Skeletal muscle tissue (tissue), 4 donors: ENCODE results near the gene DNAJC8. TPM values are rescaled to one million over a fixed set of nuclear protein-coding genes. Genes with fewer than 3 reads are reported as not detected.

Experiments
- H3K27ac ChIP-seq: one replicate; pipeline ENCODE4 v1.7.0; 2013; ENCODE audit warnings: mild to moderate bottlenecking, low read depth, low read length, inconsistent platforms
- H3K27me3 ChIP-seq, 3 donors: one replicate each; pipeline ENCODE4 v1.7.0; 2013; ENCODE audit warnings: low read length in 3 of 3; ENCODE audit not compliant: control insufficient read depth in 3 of 3, insufficient read depth in 3 of 3
- H3K36me3 ChIP-seq, 3 donors: one replicate each; pipeline ENCODE4 v1.7.0; 2013; ENCODE audit warnings: low read length in 3 of 3; ENCODE audit not compliant: control insufficient read depth in 3 of 3, insufficient read depth in 3 of 3
- H3K4me1 ChIP-seq, 3 donors: one replicate each; pipeline ENCODE4 v1.7.0; 2013; ENCODE audit warnings: low read length in 3 of 3, mild to moderate bottlenecking in 3 of 3; ENCODE audit not compliant: control insufficient read depth in 3 of 3, insufficient read depth in 3 of 3
- H3K4me3 ChIP-seq, 3 donors: one replicate each; pipeline ENCODE4 v1.7.0; 2013; ENCODE audit warnings: low read length in 3 of 3
- H3K9ac ChIP-seq, 3 donors: one replicate each; pipeline ENCODE4 v1.7.0; 2013; ENCODE audit warnings: low read length in 3 of 3, mild to moderate bottlenecking in 3 of 3, moderate library complexity in 2 of 3, low read depth in 1 of 3
- H3K9me3 ChIP-seq, 3 donors: one replicate each; pipeline ENCODE4 v1.7.0; 2013; ENCODE audit warnings: low read length in 3 of 3; ENCODE audit not compliant: control insufficient read depth in 3 of 3
- total RNA-seq: library from RNA; depleted of rRNA; stranded (reverse); fragments of >200 nt; gene quantifications from one replicate; pipeline ENCODE4 v1.2.3, GENCODE V29; 2014
- donor health status: Osteomylitis.

The DNAJC8 gene
- total RNA-seq, 1 donor from 2014 or later: 27.1 TPM

DNA sequence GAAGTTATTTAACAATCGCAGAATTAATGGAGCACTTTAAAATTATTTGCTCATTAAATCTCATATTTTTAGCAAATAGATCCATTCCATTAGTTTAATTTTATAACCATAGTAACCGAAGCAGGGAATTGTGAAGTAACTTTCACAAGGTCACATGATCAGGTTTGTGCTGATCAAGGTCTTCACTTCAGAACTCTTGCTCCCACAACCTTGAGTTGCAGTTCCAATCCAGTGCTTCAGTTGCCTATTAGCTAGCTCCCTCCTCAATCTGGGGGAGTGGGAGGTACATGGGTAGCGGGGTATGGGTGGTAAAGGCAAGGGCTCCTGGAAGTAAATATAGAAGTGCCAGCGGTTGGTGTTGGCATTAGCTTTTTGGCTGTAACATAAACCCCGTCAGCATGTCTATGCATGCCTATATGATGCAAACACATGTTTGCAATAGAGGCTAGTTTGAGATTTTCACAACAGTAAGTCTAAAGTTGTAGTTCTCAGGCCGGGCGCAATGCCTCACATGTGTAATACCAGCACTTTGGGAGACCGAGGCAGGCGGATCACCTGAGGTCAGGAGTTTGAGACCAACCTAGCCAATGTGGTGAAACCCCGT lies 8.9 kb upstream of the DNAJC8 start:
- no peak overlapping the region for H3K27ac ChIP-seq
- peaks cover 28 to 46% (median 39%) of the 10 kb centered on the region in 3 donors for H3K4me1 ChIP-seq

DNA sequence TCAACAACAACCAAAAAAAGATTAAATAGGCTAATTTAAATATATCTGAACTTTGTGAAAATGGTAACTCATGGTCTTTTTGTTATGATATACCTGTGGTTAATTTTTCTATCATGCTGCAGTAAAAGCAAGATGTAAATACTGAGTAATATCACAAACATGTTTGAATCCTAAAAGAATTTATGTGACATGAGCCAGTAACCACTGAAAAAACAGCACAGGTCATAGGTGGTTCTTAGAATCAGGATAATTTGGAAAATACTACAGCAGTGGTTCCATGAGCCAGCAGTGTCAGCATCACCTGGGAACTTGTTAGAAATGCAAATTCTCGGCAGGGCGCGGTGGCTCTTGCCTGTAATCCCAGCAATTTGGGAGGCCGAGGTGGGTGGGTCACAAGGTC lies 7.2 kb upstream of the DNAJC8 start:
- Histone ChIP-seq H3K4me3 (no peak overlapping the region), H3K9me3 (no peaks in the 10 kb centered on the region), H3K27me3 (no peaks in the 10 kb centered on the region), H3K9ac (no peak overlapping the region), H3K4me1 (peaks cover 33 to 54% (median 44%) of the 10 kb centered on the region in 3 donors), H3K27ac (peak overlapping the region; percentile 79), H3K36me3 (peaks cover 3 to 11% (median 10%) of the 10 kb centered on the region in 3 donors)

More for the DNA sequence above, 8.9 kb upstream of the DNAJC8 start:
- no peaks in the 10 kb centered on the region for H3K27me3 ChIP-seq
- H3K9me3 ChIP-seq: no peaks in the 10 kb centered on the region
- H3K36me3 ChIP-seq: peaks cover 0 to 11% (median 10%) of the 10 kb centered on the region in 3 donors
- H3K4me3 ChIP-seq: peak overlapping the region in 1 of 3 donors; percentile 22
- peak overlapping the region in 1 of 3 donors; percentile 17 for H3K9ac ChIP-seq

DNA sequence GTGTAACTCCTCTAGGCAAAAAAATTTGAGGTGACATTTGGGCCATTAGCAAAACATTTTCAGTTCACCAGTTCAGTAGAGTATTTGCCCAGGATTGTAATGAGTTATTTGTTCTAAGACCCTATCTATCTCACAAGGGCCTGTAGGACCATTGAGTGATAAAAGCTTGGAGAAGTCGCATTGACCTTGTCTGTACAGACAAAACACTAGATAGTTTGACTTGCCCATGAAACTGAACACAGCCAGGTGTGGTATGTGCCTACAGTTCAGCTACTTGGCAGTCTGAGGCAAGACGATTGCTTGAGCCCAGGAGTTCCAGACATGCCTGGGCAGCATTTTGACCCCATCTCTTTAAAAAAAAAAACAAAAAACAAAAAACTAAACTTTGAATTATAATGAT lies 6.2 kb upstream of the DNAJC8 start:
- Histone ChIP-seq H3K27me3 (no peaks in the 10 kb centered on the region), H3K4me1 (peaks cover 26 to 48% (median 38%) of the 10 kb centered on the region in 3 donors), H3K4me3 (peak overlapping the region in 1 of 3 donors; percentile 49), H3K9ac (no peak overlapping the region), H3K36me3 (peaks cover 3 to 11% (median 10%) of the 10 kb centered on the region in 3 donors), H3K9me3 (no peaks in the 10 kb centered on the region), H3K27ac (peak overlapping the region; percentile 79)

DNA sequence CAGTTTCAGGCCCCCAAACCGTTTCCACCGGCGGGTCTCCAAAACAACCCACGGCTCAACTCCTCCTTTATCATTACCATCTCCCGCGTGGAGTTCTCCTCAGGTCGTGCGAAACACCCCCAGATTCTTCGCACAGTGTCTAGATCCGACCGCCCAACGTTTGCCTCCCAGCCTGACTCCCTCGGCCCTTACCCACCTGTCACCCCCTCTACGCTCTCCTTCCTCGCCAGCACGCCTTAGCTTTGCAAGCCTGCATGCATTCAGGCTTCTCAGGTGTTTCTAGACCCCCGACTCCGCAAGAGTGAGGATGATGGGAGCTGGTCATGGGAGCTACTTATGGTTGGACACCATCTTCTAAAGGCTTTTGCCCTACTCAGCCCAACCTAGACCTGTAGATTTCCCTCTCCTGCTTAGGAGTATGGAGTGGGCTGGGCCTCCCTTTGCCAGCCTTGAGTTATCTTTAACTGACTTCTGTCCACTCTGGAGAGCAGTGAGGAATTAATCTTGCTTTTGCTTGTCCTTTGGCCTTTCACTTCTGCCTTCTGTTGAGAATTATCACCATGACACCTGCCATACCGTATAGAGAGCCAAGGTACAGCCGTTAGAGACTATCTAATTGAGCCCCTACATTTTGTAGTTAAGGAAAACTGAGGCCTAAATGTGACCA lies 4.0 kb upstream of the DNAJC8 start:
- Histone ChIP-seq H3K4me1 (peaks cover 22 to 44% (median 37%) of the 10 kb centered on the region in 3 donors), H3K36me3 (peaks cover 5 to 10% (median 10%) of the 10 kb centered on the region in 3 donors), H3K27ac (peak overlapping the region; percentile 79)

DNA sequence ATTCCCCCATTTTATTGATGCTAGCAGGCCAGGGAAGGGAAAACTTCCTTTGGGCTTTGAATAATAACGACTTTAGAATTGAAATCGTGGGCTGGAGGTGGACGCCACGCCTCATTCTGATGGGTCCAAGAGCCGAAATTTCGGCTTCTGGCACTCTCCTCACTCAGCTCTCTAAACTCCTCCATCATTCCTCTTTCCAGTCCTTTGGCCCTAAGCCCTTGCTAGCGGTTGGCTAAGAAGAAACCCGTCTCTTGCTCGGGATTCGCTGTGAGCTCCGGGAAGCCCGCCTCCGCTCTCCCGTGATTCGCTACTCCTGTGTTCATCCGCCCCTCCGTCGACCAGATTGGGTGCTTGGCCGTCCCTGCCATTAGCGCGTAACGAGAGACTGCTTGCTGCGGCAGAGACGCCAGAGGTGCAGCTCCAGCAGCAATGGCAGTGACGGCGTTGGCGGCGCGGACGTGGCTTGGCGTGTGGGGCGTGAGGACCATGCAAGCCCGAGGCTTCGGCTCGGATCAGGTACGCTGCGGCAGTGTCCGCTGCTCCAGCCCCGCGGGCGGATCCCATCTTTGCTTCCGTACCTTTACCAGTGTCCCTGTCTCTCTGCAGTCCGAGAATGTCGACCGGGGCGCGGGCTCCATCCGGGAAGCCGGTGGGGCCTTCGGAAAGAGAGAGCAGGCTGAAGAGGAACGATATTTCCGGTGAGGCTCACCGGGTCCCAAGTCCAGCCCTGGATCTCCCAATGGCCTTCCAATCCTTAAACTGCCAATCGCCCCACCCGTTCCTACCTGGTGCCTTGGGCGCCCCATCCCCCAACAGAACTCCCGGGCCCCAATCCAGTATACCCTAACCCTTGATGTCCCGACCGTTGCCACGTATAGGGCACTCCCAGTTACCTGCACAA lies 3.2 kb upstream of the DNAJC8 start, which contains the start of gene ATP5IF1:
Gene ATP5IF1, plus strand, starts transcription at position 370 of the 901 bp plus-strand sequence. Its CDS starts 60 bp downstream, at position 430.
- Histone ChIP-seq H3K4me3 (peak within 1 kb of the TSS; percentile 88 to 100 (median 97)), H3K4me1 (peaks cover 20 to 42% (median 34%) of the 10 kb centered on the region in 3 donors), H3K27me3 (no peaks in the 10 kb centered on the region), H3K36me3 (peaks cover 5 to 10% (median 9%) of the 10 kb centered on the region in 3 donors), H3K9me3 (no peaks in the 10 kb centered on the region), H3K9ac (peak within 1 kb of the TSS; percentile 83 to 100 (median 98)), H3K27ac (peak within 1 kb of the TSS; percentile 79)

More for the DNA sequence above, 4.0 kb upstream of the DNAJC8 start:
- Histone ChIP-seq H3K27me3 (no peaks in the 10 kb centered on the region), H3K9ac (peak overlapping the region; percentile 83 to 100 (median 98)), H3K9me3 (no peaks in the 10 kb centered on the region), H3K4me3 (peak overlapping the region; percentile 88 to 100 (median 97))

DNA sequence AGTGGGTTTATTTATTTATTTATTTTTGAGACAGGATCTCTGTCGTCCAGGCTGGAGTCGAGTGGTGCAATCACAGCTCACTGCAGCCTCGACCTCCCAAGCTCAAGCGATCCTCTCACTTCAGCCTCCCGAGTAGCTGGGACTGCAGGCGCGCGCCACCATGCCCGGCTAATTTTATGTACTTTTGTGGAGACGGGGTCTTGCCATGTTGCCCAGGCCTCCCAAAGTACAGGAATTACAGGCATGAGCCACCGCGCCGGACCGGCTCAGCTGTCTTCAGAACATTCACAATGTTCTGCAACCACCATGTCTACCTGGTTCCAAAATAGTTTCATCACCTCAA lies 406 bp upstream of the DNAJC8 start:
- peak overlapping the region; percentile 95 to 98 (median 97) for H3K4me3 ChIP-seq
- peak overlapping the region in 2 of 3 donors; percentile 96 to 97 for H3K9ac ChIP-seq
- H3K9me3 ChIP-seq: no peaks in the 10 kb centered on the region
- peaks cover 16 to 31% (median 26%) of the 10 kb centered on the region in 3 donors for H3K4me1 ChIP-seq
- peak overlapping the region; percentile 92 for H3K27ac ChIP-seq
- H3K36me3 ChIP-seq: peaks cover 5 to 10% (median 9%) of the 10 kb centered on the region in 3 donors
- H3K27me3 ChIP-seq: no peaks in the 10 kb centered on the region

DNA sequence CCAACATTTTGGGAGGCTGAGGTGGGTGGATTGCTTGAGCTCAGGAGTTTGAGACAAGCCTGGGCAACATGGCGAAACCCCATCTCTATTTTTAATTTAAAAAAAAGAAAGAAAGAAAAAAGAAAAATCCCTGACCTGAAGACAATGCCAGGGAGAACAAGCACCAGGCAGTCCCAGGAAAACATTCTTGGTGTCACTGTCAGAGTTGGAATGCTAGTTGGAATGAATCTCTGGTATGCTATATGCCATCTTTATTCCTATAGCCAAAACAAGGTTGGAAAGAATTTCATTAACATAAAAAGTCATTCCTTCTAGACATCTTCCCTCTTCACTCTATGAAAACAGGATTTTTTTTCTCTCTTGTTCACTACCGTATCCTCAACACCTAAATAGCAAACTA lies 2.8 kb downstream of the DNAJC8 start:
- Histone ChIP-seq H3K27ac (no peak overlapping the region), H3K27me3 (no peaks in the 10 kb centered on the region), H3K36me3 (peaks cover 15 to 24% (median 23%) of the 10 kb centered on the region in 3 donors), H3K4me3 (no peak overlapping the region), H3K9ac (no peak overlapping the region), H3K9me3 (no peaks in the 10 kb centered on the region), H3K4me1 (peaks cover 5 to 11% (median 6%) of the 10 kb centered on the region in 3 donors)

DNA sequence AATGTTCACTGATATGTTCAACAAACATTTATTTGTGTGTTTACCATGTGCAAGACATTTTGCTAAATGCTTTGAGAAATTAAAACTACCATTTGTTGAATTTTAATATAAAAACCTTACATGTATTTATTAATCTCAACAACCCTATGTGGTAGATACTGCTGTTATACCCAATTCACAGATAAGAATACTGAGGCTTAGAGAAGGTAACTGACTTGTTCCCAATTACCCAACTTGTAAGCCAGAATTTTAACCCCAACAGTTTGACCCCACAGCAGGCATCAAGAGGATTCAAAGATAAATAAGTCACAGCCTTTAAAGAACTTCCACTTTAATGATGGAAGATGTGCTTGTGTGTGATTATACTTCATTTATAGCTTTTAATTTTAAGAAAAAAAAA lies 3.7 kb downstream of the DNAJC8 start:
- Histone ChIP-seq H3K4me3 (no peak overlapping the region), H3K4me1 (peaks cover 5 to 11% (median 6%) of the 10 kb centered on the region in 3 donors)

DNA sequence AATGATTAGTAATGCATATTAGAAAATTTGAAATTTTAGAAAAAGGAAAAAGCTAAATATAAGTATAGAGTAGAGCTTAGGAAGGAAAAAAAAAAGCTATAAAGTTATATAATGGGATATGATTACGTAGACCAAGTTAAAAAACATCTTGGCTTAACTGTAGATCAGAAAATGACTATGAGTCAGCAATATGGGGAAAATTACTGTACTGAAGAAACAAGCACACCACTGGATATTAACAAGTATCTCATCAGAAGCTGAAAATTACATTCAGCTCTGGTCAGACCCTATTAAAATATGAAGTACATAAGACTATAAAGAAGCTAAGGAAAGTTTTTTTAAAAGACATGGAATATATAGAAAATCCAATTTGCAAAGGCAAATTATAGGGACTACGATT lies 19.5 kb downstream of the DNAJC8 start:
- H3K9me3 ChIP-seq: no peaks in the 10 kb centered on the region
- H3K9ac ChIP-seq: no peak overlapping the region
- H3K4me1 ChIP-seq: peaks cover 0 to 9% (median 0%) of the 10 kb centered on the region in 3 donors
- no peak overlapping the region for H3K27ac ChIP-seq
- no peaks in the 10 kb centered on the region for H3K27me3 ChIP-seq
- H3K36me3 ChIP-seq: peaks cover 7 to 23% (median 15%) of the 10 kb centered on the region in 3 donors
- no peak overlapping the region for H3K4me3 ChIP-seq

More for the DNA sequence above, 3.7 kb downstream of the DNAJC8 start:
- Histone ChIP-seq H3K9ac (no peak overlapping the region), H3K27ac (no peak overlapping the region), H3K36me3 (peaks cover 20 to 29% (median 29%) of the 10 kb centered on the region in 3 donors), H3K9me3 (no peaks in the 10 kb centered on the region), H3K27me3 (no peaks in the 10 kb centered on the region)
